Smooth muscle cell (in vitro differentiated cells): ENCODE results near the gene PIBF1. TPM values are rescaled to one million over a fixed set of nuclear protein-coding genes. Genes with fewer than 3 reads are reported as not detected.

Source experiments
- DNase-seq: peaks from one replicate; lab custom pipeline; 2025; ENCODE audit not compliant: unreplicated experiment; lab: John Stamatoyannopoulos, UW
- H2AFZ ChIP-seq: fragments of 200-600 bp; sonication (generic); 2 replicates; pipeline ENCODE4 v1.6.0; 2016; ENCODE audit warnings: antibody characterized with exemption, low read depth, mild to moderate bottlenecking
- H3F3A ChIP-seq: fragments of 200-600 bp; sonication (generic); 2 replicates; pipeline ENCODE4 v1.6.0; 2017; ENCODE audit warnings: antibody characterized with exemption, low read depth
- H3K27ac ChIP-seq: fragments of 200-600 bp; sonication (generic); 2 replicates; pipeline ENCODE4 v1.5.1; 2016; ENCODE audit warnings: low read depth, mild to moderate bottlenecking
- H3K27me3 ChIP-seq: fragments of 200-600 bp; sonication (generic); 2 replicates; pipeline ENCODE4 v1.6.1; 2016; ENCODE audit warnings: low read depth, mild to moderate bottlenecking
- H3K36me3 ChIP-seq: fragments of 200-600 bp; sonication (generic); 2 replicates; pipeline ENCODE4 v1.5.1; 2016; ENCODE audit warnings: low read depth
- H3K4me1 ChIP-seq: fragments of 200-600 bp; sonication (generic); 2 replicates; pipeline ENCODE4 v1.5.1; 2016; ENCODE audit warnings: low read depth
- H3K4me2 ChIP-seq: fragments of 200-600 bp; sonication (generic); 2 replicates; pipeline ENCODE4 v1.6.0; 2016; ENCODE audit warnings: mild to moderate bottlenecking
- H3K4me3 ChIP-seq: fragments of 200-600 bp; sonication (generic); 2 replicates; pipeline ENCODE4 v1.5.1; 2016; ENCODE audit warnings: mild to moderate bottlenecking
- H3K79me2 ChIP-seq: fragments of 200-600 bp; sonication (generic); 2 replicates; pipeline ENCODE4 v1.6.0; 2016; ENCODE audit warnings: low read depth, mild to moderate bottlenecking
- H3K9ac ChIP-seq: fragments of 200-600 bp; sonication (generic); 2 replicates; pipeline ENCODE4 v1.6.0; 2016; ENCODE audit warnings: low read depth
- H3K9me3 ChIP-seq: fragments of 200-600 bp; sonication (generic); replicated peaks from 2 replicates; pipeline ENCODE4 v1.5.1; 2016; ENCODE audit warnings: low read depth
- H4K20me1 ChIP-seq: fragments of 200-600 bp; sonication (generic); 2 replicates; pipeline ENCODE4 v1.6.0; 2016; ENCODE audit warnings: low read depth
- CTCF ChIP-seq: fragments of 200-600 bp; sonication (generic); IDR thresholded peaks from 2 replicates; pipeline ENCODE4 v1.5.1; 2017; ENCODE audit warnings: borderline replicate concordance, mild to moderate bottlenecking, antibody characterized with exemption; ENCODE audit not compliant: insufficient read depth, poor library complexity, severe bottlenecking
- WGBS: methylation state at CpG from one replicate; pipeline ENCODE4 v1.1.7; 2016; ENCODE audit warnings: low lambda C conversion rate; 5-methylcytosine and 5-hydroxymethylcytosine counted together
- polyA plus RNA-seq: library from polyadenylated mRNA; unstranded; fragments of >200 nt; fragmentation: Nextera tagmentation; extraction: Ambion mirVana; gene quantifications from 2 replicates; pipeline ENCODE4 v1.2.1, GENCODE V29; 2016
- total RNA-seq: library from RNA; depleted of rRNA; stranded (reverse); fragments of >200 nt; gene quantifications from 2 replicates; pipeline ENCODE4 v1.2.3, GENCODE V29; 2014

The PIBF1 gene
- total and polyA plus RNA-seq, 2 experiments from 2014 or later, result 14.1 to 30.8 TPM

- Histone ChIP-seq H3K9ac (no peak overlapping the region), H3K9me3 (peaks cover 4% of the 10 kb centered on the region), H3K27ac (no peak overlapping the region), H3K36me3 (peaks cover 8% of the 10 kb centered on the region), H3K27me3 (no peaks in the 10 kb centered on the region), H3K4me1 (no peaks in the 10 kb centered on the region), H3K79me2 (peaks cover 2% of the 10 kb centered on the region), H3K4me2 (no peak overlapping the region), H2AFZ (no peak overlapping the region), H3F3A (no peaks in the 10 kb centered on the region), H4K20me1 (no peaks in the 10 kb centered on the region), H3K4me3 (no peak overlapping the region)
- DNase-seq, result no peak
- no peak for TF ChIP-seq CTCF
- WGBS, result 98% methylated on average over 2 of the region's 2 CpGs
Observed at GRCh38 chr13:72884101-72884500, 102.2 kb downstream of the PIBF1 start.

- TF ChIP-seq CTCF, result no peak
- no peak overlapping the region for H3K4me3 ChIP-seq
- no peak for DNase-seq
- 92% methylated on average over 5 of the region's 5 CpGs for WGBS
- H3K27me3 ChIP-seq, result no peaks in the 10 kb centered on the region
- no peak overlapping the region for H2AFZ ChIP-seq
- H3K4me1 ChIP-seq, result no peaks in the 10 kb centered on the region
- peaks cover 8% of the 10 kb centered on the region for H3K36me3 ChIP-seq
- H3K4me2 ChIP-seq, result no peak overlapping the region
- H4K20me1 ChIP-seq, result no peaks in the 10 kb centered on the region
- H3K79me2 ChIP-seq, result no peaks in the 10 kb centered on the region
- H3F3A ChIP-seq, result no peaks in the 10 kb centered on the region
- peaks cover 4% of the 10 kb centered on the region for H3K9me3 ChIP-seq
- no peak overlapping the region for H3K9ac ChIP-seq
- H3K27ac ChIP-seq, result no peak overlapping the region
Observed at GRCh38 chr13:72886272-72887067, 104.5 kb downstream of the PIBF1 start.

GRCh38 chr13:72889495-72889894 lies 107.6 kb downstream of the PIBF1 start:
- H3K36me3 ChIP-seq, result no peaks in the 10 kb centered on the region
- no peaks in the 10 kb centered on the region for H3F3A ChIP-seq
- H4K20me1 ChIP-seq, result no peaks in the 10 kb centered on the region
- no peaks in the 10 kb centered on the region for H3K4me1 ChIP-seq
- H3K27me3 ChIP-seq, result no peaks in the 10 kb centered on the region
- no peak for DNase-seq
- no peak overlapping the region for H3K4me2 ChIP-seq
- H3K79me2 ChIP-seq, result no peaks in the 10 kb centered on the region
- H3K9me3 ChIP-seq, result no peaks in the 10 kb centered on the region
- H3K9ac ChIP-seq, result no peak overlapping the region
- H3K27ac ChIP-seq, result no peak overlapping the region
- no peak overlapping the region for H3K4me3 ChIP-seq
- 100% methylated on average over 1 of the region's 1 CpG for WGBS
- no peak for TF ChIP-seq CTCF
- H2AFZ ChIP-seq, result no peak overlapping the region

- Histone ChIP-seq H3K27me3 (no peaks in the 10 kb centered on the region), H3K79me2 (no peaks in the 10 kb centered on the region), H3K27ac (no peak overlapping the region), H3F3A (no peaks in the 10 kb centered on the region), H3K36me3 (no peaks in the 10 kb centered on the region), H2AFZ (no peak overlapping the region), H3K4me3 (no peak overlapping the region), H4K20me1 (no peaks in the 10 kb centered on the region), H3K4me1 (no peaks in the 10 kb centered on the region), H3K9ac (no peak overlapping the region), H3K9me3 (no peaks in the 10 kb centered on the region), H3K4me2 (no peak overlapping the region)
- 78% methylated on average over 2 of the region's 2 CpGs for WGBS
- no peak for DNase-seq
- TF ChIP-seq CTCF, result no peak
Observed at GRCh38 chr13:72890546-72890945, 108.6 kb downstream of the PIBF1 start.
